ENCODE measurements around the gene LRP3. TPM values are rescaled to one million over a fixed set of nuclear protein-coding genes. Genes with fewer than 3 reads are reported as not detected.
A peak's percentile ranks its signal among the peaks of the same experiment; 100 is the strongest.

The LRP3 gene
- total RNA-seq, 6 donors from 2014 or later: 8.2 to 29.7 (median 19.0) TPM

- Histone ChIP-seq H3K4me3 (peak overlapping the region in 3 of 4 donors; percentile 41 to 70 (median 70)), H3K9me3 (no peaks in the 10 kb centered on the region), H3K27ac (no peak overlapping the region), H3K36me3 (no peaks in the 10 kb centered on the region), H3K4me1 (peaks cover 8 to 22% (median 11%) of the 10 kb centered on the region in 4 donors), H3K27me3 (no peaks in the 10 kb centered on the region)
- TF ChIP-seq POLR2A (IDR thresholded peaks at IDR 0.05) (no peak), EP300 (IDR thresholded peaks at IDR 0.05) (no peak), POLR2AphosphoS5 (IDR thresholded peaks at IDR 0.05) (no peak), CTCF (IDR thresholded peaks at IDR 0.05) (no peak)
- WGBS, 2 donors: 82 to 84% methylated on average over 8 of the region's 8 CpGs
- DNase-seq: no peak
- ATAC-seq (ENCODE audit: low FRiP score in 2 of 2): no peak
Observed at GRCh38 chr19:33193269-33193864, 763 bp upstream of the LRP3 start.

DNA sequence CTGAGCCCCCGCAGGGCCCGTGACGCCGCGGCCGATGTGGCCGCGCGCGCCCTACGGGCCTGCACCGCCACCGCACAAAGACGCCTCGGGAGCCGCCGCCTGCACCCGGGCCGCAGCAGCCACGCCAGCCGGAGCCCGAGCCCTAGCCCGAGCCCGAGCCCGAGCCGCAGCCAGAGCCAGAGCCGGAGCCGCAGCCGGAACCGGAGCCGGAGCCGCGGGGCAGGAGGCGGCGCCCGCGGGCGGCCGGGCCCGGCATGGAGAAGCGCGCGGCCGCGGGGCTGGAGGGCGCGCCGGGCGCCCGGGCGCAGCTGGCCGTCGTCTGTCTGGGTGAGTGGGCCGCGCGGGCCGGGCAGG, 379 bp downstream of the LRP3 start:
- Histone ChIP-seq H3K27ac (peak overlapping the region in 1 of 4 donors; percentile 70), H3K4me1 (peaks cover 8 to 22% (median 11%) of the 10 kb centered on the region in 4 donors), H3K27me3 (no peaks in the 10 kb centered on the region), H3K36me3 (no peaks in the 10 kb centered on the region), H3K4me3 (peak overlapping the region in 3 of 4 donors; percentile 70), H3K9me3 (no peaks in the 10 kb centered on the region)
- no CpG with 5 or more reads among the region's 57 CpGs for WGBS, 2 donors
- TF ChIP-seq EP300 (IDR thresholded peaks at IDR 0.05) (no peak), POLR2AphosphoS5 (IDR thresholded peaks at IDR 0.05) (no peak), CTCF (IDR thresholded peaks at IDR 0.05) (no peak), POLR2A (IDR thresholded peaks at IDR 0.05) (no peak)
- DNase-seq (peak in 1 of 2 donors; percentile 89), ATAC-seq (ENCODE audit: low FRiP score in 2 of 2) (peak in 1 of 2 donors; percentile 59)

DNA sequence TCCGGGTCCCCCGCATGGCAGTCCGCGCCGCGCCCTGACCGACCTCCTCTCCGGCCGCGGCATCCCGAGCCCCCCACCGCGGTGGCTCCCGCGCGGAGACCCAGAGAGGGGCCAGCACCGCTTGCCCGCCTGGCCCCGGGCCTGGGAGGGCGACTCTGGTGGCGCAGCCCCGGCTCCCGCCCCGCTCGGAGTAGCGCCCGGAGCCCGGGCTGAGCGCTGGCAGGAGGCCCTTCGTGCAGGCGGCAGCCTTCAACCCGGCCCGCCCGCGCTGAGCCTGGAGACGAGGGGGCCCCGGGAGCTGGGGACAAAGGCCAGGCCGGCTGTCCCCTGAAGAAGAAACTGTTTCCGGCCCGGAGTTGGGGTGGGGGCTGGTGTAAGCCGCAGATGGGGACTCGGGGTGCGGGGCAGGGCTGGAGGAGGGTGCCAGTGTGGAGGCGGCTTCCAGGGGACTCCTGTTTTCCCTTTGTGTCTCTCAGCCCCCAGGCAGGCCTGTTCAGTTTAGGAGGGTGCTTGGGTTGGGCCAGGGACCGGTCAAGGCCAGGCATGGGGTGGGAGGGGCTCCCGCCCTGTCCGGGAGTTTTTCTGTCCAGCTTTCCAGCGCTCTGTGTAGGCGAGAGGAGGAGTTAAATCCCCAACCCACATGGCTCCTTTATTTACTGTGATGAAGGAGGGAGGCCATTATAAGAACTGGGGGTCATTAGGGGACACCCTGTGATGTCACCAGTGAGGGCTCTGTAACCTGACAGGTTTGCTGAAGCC, 935 bp downstream of the LRP3 start:
- WGBS, 2 donors: 0 to 6% methylated on average over 1 to 26 of the region's 49 CpGs
- peak overlapping the region; percentile 42 to 70 (median 70) for H3K4me3 ChIP-seq
- no peaks in the 10 kb centered on the region for H3K27me3 ChIP-seq
- TF ChIP-seq POLR2AphosphoS5 (IDR thresholded peaks at IDR 0.05): no peak
- H3K4me1 ChIP-seq: peaks cover 8 to 22% (median 11%) of the 10 kb centered on the region in 4 donors
- H3K36me3 ChIP-seq: no peaks in the 10 kb centered on the region
- peak overlapping the region in 1 of 4 donors; percentile 70 for H3K27ac ChIP-seq
- no peaks in the 10 kb centered on the region for H3K9me3 ChIP-seq
- DNase-seq (peak in 1 of 2 donors; percentile 88), ATAC-seq (ENCODE audit: low FRiP score in 2 of 2) (peak; percentile 72 to 76)

DNA sequence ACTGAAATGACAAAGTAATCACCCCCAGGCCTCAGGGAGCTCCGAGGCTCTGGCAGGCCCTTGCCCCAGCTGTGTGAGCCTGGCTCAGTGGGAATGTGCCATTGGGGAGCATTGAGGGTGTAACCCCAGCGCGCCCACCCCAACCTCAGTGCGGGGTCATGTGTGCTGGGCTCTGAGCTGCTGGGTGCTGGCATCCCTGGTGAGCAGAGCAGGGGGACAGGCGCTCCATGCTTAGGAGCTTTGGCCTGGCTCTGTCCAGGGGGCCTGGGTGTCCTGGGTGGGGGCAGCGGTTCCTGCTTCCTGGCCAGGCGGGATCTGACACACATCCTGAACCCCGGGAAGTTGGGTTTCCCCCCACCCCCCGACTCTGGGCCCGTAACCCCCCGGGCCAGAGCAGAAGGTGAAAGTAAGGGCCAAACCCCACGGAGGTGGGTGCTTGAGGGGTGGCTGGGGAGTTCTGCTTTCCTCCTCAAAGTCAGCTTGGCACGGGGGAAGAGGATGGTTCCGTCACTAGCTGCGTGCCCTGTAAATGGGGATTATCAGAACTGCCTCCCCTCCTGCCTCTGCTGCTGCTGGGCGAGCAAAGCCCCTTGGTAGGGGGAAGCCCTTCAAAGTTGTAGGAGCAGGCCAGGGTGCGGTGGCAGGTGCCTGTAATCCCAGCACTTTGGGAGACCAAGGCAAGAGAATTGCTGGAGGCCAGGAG, 1.7 kb downstream of the LRP3 start:
- Histone ChIP-seq H3K27me3 (no peaks in the 10 kb centered on the region), H3K4me1 (peaks cover 8 to 22% (median 11%) of the 10 kb centered on the region in 4 donors), H3K4me3 (peak overlapping the region in 3 of 4 donors; percentile 70), H3K36me3 (no peaks in the 10 kb centered on the region), H3K9me3 (no peaks in the 10 kb centered on the region), H3K27ac (no peak overlapping the region)
- TF ChIP-seq POLR2A (IDR thresholded peaks at IDR 0.05) (no peak), POLR2AphosphoS5 (IDR thresholded peaks at IDR 0.05) (no peak), EP300 (IDR thresholded peaks at IDR 0.05) (no peak), CTCF (IDR thresholded peaks at IDR 0.05) (no peak)
- 68 to 99% methylated on average over 6 to 12 of the region's 17 CpGs for WGBS, 2 donors
- DNase-seq (peak in 1 of 2 donors; percentile 68), ATAC-seq (ENCODE audit: low FRiP score in 2 of 2) (no peak)

Data from upper lobe of left lung (tissue), 6 donors.